ENCODE data around the gene SMG6. TPM values are rescaled to one million over a fixed set of nuclear protein-coding genes. Genes with fewer than 3 reads are reported as not detected.

Gene SMG6
- polyA plus RNA-seq (2012; rRNA removed), result 9.5 and 15.7 TPM in 2 replicates
- polyA plus RNA-seq (2012; cell fraction: cytosol; rRNA removed), result 9.0 and 10.4 TPM in 2 replicates
- polyA plus RNA-seq (2012; cell fraction: nucleus; rRNA removed), result 38.2 and 48.1 TPM in 2 replicates

DNA sequence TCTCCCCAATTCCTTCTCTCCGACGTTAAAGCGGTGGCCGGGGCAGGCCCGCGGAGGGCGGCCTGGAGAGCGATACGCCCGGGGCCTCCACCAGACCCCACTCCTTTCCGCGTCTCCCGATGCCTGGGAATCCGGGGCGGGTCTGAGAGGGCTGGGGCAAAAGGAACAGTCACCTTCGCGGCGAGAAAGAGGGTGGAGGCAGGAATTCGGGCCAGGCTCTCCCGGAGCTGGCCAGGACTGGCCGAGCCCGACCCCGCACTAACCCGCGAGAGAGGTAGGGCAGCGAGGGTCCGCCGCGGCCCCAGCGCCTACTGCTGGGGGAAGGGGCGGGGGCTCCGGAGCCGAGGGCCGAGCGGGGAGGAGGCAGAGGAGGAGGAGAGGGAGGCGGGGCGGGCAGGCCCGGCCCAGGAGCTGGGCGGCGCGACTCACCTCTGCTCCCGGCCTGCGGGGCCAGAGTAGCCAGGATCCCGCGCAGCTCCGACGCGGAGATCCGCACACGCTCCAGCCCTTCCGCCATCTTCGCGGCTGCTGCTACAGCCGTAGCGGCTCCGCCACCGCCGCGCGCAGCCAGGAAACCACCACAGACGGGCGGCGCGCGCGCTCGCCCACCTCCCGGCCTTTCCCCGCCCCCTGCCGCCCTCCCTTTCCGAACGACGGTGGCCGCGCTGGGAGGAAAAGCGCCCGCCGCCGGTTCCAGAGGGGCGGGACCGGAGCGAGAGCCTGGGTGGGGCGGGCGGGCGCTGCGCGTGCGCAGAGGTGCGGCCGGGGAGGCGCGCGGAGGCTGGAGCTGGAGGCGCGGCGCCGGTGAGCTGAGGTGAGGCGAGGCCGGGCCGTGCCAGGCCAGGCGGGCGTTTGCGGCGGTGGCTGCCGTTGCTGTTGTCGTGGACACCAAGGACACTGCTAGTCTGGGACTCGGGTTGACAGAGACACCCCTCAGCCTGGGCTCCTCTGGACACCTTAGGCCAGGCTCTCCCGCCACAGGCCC lies at the start of gene SMG6, which contains the start of gene SRR:
TSS of gene SMG6 (minus strand) at position 582 of the 985 bp plus-strand sequence. CDS start at position 517, 65 bp downstream.
TSS of gene SRR (plus strand) at position 747 of the 985 bp plus-strand sequence. CDS start 11,611 bp downstream, outside the sequence.
- Histone ChIP-seq H3K79me2 (ENCODE audit: insufficient read depth) (peaks cover 93% of the 10 kb centered on the region), H2AFZ (ENCODE audit: low read depth) (peak within 1 kb of the TSS; percentile 85), H4K20me1 (ENCODE audit: insufficient read depth) (peaks cover 30% of the 10 kb centered on the region), H3K4me2 (peak within 1 kb of the TSS; percentile 83), H3K9me2 (no peaks in the 10 kb centered on the region), H3K9ac (peak within 1 kb of the TSS; percentile 92), H3K9me3 (no peaks in the 10 kb centered on the region), H3K27me3 (ENCODE audit: insufficient read depth) (no peaks in the 10 kb centered on the region), H3K4me1 (ENCODE audit: control insufficient read depth in 1 of 2, insufficient read depth in 2 of 2, low read depth in 1 of 2, low read length in 1 of 2) (peaks cover 5 to 6% of the 10 kb centered on the region in 2 experiments; a peak in 2 of 4 replicates), H3F3A (replicated peaks; ENCODE audit: insufficient read depth) (peaks cover 7% of the 10 kb centered on the region), H3K36me3 (replicated peaks in 1 of 2; ENCODE audit: control insufficient read depth in 1 of 2, insufficient read depth in 2 of 2, low read length in 1 of 2) (peaks cover 15 to 20% of the 10 kb centered on the region in 2 experiments), H3K27ac (ENCODE audit: low read depth in 2 of 2, low read length in 1 of 2) (peak within 1 kb of the TSS; percentile 82 to 95), H3K4me3 (ENCODE audit: low read depth in 2 of 2, low read length in 1 of 2) (peak within 1 kb of the TSS; percentile 72 to 80)
- CTCF ChIA-PET, result interaction anchor here (0.9 to 2.9 kb wide), 5 partner anchors 20 to 59 kb away, joined by 3 to 10 read pairs (median 5); no protein-coding TSS in a partner anchor
- 1% methylated on average over 34 of the region's 108 CpGs for WGBS (ENCODE audit: low lambda C conversion rate)
- DNase-seq, result peak; percentile 100
- POLR2A ChIA-PET, result interaction anchor here (1.5 to 2.6 kb wide), 2 partner anchors 17 to 33 kb away, joined by 3 to 16 read pairs; partner anchors contain the start of genes SGSM2 and TSR1
- TF ChIP-seq SIN3A (IDR thresholded peaks at IDR 0.05; ENCODE audit: borderline replicate concordance, low read depth, low read length), result peak; percentile 43; the same call in 1 of the 2 replicates
- no peak for TF ChIP-seq JUND (IDR thresholded peaks at IDR 0.05)
- peak; percentile 79 for TF ChIP-seq POLR2AphosphoS5 (IDR thresholded peaks at IDR 0.05; ENCODE audit: low read depth, low read length)
- no peak for TF ChIP-seq FOSL2 (IDR thresholded peaks at IDR 0.05; ENCODE audit: borderline replicate concordance, low read depth)
- peak; percentile 10 for TF ChIP-seq CHD2 (IDR thresholded peaks at IDR 0.05; ENCODE audit: low read length, partially characterized antibody)
- TF ChIP-seq, protein P1, sequence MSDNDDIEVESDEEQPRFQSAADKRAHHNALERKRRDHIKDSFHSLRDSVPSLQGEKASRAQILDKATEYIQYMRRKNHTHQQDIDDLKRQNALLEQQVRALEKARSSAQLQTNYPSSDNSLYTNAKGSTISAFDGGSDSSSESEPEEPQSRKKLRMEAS (IDR thresholded peaks at IDR 0.05; ENCODE audit: low read depth), result peak; percentile 11; the same call in 1 of the 2 replicates
- TF ChIP-seq MXI1 (IDR thresholded peaks at IDR 0.05; ENCODE audit: low read depth, low read length), result peak; percentile 33
- no peak for TF ChIP-seq EZH2phosphoT487 (IDR thresholded peaks at IDR 0.05; ENCODE audit: borderline replicate concordance, low read depth)
- peak; percentile 47; the same call in 1 of the 2 replicates for TF ChIP-seq YY1 (IDR thresholded peaks at IDR 0.05; ENCODE audit: low read depth)
- TF ChIP-seq RFX5 (IDR thresholded peaks at IDR 0.05; ENCODE audit: low read length), result no peak
- TF ChIP-seq, protein P2, sequence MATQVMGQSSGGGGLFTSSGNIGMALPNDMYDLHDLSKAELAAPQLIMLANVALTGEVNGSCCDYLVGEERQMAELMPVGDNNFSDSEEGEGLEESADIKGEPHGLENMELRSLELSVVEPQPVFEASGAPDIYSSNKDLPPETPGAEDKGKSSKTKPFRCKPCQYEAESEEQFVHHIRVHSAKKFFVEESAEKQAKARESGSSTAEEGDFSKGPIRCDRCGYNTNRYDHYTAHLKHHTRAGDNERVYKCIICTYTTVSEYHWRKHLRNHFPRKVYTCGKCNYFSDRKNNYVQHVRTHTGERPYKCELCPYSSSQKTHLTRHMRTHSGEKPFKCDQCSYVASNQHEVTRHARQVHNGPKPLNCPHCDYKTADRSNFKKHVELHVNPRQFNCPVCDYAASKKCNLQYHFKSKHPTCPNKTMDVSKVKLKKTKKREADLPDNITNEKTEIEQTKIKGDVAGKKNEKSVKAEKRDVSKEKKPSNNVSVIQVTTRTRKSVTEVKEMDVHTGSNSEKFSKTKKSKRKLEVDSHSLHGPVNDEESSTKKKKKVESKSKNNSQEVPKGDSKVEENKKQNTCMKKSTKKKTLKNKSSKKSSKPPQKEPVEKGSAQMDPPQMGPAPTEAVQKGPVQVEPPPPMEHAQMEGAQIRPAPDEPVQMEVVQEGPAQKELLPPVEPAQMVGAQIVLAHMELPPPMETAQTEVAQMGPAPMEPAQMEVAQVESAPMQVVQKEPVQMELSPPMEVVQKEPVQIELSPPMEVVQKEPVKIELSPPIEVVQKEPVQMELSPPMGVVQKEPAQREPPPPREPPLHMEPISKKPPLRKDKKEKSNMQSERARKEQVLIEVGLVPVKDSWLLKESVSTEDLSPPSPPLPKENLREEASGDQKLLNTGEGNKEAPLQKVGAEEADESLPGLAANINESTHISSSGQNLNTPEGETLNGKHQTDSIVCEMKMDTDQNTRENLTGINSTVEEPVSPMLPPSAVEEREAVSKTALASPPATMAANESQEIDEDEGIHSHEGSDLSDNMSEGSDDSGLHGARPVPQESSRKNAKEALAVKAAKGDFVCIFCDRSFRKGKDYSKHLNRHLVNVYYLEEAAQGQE (IDR thresholded peaks at IDR 0.05; ENCODE audit: low read depth, low read length), result peak; percentile 14; the same call in 1 of the 2 replicates
- TF ChIP-seq NRF1 (IDR thresholded peaks at IDR 0.05; ENCODE audit: low read depth, low read length), result peak; percentile 81
- peak; percentile 24; the same call in 1 of the 2 replicates for TF ChIP-seq TAF1 (IDR thresholded peaks at IDR 0.05; ENCODE audit: borderline replicate concordance, low read depth, low read length)
